NCI-H82 treated with DMSO at 0.1 percent for 48 hours (cell line): ENCODE measurements around the gene FAM161A.
"Not testable (repeated sequence)": the region's sequence is repeated elsewhere in the genome, so short reads cannot be mapped to it uniquely, and the experiment has no call there.

Source experiments
- DNase-seq: peaks from one replicate; lab custom pipeline; 2025; ENCODE audit not compliant: unreplicated experiment; lab: John Stamatoyannopoulos, UW

The FAM161A gene, protein sequence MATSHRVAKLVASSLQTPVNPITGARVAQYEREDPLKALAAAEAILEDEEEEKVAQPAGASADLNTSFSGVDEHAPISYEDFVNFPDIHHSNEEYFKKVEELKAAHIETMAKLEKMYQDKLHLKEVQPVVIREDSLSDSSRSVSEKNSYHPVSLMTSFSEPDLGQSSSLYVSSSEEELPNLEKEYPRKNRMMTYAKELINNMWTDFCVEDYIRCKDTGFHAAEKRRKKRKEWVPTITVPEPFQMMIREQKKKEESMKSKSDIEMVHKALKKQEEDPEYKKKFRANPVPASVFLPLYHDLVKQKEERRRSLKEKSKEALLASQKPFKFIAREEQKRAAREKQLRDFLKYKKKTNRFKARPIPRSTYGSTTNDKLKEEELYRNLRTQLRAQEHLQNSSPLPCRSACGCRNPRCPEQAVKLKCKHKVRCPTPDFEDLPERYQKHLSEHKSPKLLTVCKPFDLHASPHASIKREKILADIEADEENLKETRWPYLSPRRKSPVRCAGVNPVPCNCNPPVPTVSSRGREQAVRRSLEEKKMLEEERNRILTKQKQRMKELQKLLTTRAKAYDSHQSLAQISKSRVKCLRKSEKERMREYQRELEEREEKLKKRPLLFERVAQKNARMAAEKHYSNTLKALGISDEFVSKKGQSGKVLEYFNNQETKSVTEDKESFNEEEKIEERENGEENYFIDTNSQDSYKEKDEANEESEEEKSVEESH

GRCh38 chr2:61853847-61854563 lies at the start of gene FAM161A:
Gene FAM161A (minus strand): TSS chr2:61854060. CDS start chr2:61854041, 19 bp downstream.
- peak; percentile 82 for DNase-seq

DNA sequence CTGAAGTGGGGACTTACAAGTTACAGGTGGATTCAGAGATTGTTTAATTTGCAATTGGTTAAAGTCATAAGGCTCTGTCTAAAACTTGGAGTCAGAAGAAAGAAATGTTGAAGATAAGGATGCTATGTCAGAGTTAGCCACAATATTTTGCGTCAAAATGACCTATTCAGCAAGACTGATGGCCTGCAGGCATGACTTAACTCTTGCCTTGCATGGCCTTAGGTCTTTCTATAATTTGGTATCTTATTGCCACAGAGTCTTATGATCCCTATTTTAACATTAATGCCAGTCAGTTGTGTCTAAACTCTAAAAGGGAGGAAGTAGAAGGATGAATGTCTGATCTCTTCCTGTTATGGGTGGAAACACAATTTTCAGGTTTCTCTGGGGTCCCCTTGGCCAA lies 46.4 kb upstream of the FAM161A start:
- DNase-seq: no peak

DNA sequence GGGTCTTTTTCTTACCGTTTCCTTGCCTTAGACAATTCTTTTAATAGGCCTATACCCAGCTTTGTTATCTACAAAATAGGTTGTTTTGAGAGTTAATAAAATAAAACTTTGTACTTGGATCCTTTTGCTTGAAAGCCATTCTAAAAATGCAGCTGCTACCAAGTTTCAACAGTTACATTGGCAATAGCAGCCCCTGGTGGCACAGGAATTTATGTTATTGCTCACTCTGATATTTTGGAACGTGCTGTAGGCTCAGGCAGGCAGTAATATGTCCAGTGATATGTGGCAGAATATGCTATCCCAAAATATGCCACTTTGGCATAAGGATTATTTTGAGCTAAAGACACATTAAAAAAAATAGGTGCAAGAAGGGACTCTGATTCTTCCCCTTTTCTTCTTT lies 45.0 kb upstream of the FAM161A start:
- no peak for DNase-seq

- DNase-seq: peak; percentile 68
These were observed 34.6 kb upstream of the FAM161A start, which contains the start of gene CCT4 for GRCh38 chr2:61888267-61889055. Gene CCT4 (minus strand): TSS chr2:61888656. CDS start chr2:61888507, 149 bp downstream.

DNA sequence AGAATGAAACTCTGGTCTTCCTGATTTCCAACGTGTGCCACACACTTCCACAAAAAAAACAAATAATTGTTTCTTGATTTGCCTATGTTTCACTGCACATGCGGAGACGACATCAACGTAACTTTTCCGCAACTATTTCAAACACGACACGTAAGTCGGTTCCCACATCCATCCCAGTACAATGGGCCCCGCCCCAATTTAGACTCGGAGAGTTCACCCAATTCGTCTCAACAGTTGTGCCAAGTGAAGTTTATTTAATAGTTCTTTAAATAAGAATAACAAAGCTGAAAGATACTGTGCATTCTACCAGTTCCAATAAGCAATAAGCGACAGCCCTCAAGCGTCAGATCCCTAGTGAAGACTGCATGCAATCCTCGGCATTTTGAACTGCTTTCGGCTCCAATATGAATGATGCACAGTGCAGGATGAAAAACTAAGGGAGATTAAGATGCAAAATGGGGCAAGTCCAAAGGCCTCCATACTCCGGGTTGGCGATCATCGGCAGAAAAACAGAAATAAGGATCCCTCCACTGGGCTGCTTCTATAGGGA lies 33.9 kb upstream of the FAM161A start:
- no peak for DNase-seq

DNA sequence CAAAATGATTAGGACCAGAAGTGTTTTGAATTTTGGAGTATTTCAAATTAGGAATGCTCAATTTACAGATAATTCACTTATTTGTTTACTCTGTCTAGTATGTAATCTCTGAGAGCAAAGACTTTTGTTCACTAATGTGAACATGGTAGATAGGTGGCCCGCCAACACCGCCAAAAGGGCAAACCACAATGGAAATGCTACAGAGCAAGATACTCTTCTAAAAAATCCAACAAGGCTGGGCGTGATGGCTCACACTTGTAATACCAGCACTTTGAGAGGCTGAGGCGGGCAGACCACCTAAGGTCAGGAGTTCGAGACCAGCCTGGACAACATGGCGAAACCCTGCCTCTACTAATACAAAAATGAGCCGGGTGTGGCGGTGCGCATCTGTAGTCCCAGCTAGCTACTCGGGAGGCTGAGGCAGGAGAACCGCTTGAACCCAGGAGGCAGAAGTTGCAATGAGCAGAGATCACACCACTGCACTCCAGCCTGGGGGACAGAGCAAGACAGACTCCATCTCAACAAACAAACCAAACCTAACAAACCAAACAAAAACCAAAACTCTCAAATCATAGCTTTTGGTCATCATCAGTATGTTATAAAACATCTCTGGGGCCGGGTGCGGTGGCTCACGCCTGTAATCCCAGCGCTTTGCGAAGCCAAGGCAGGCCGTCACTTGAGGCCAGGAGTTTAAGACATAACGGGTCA lies 32.2 kb upstream of the FAM161A start:
- DNase-seq: no peak

GRCh38 chr2:61882850-61883249 lies 29.0 kb upstream of the FAM161A start:
- DNase-seq: no peak

DNA sequence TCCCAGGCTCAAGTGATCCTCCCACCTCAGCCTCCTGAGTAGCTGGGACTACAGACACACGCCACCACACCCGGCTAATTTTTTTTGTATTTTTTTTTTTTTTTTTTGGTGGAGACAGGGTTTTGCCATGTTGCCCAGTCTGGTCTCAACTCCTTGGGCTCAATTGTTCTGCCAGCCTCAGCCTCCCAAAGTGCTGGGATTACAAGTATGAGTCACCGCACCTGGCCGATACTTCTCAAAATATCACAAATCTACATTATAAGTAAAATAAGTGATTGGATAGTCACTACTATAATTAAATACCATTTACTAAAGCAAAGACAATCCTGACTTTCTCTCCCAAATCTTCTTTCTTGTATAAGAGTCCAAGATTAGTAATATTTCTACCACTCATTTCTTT lies 25.5 kb upstream of the FAM161A start:
- not testable (repeated sequence) for DNase-seq

- DNase-seq: no peak
These were observed 24.9 kb upstream of the FAM161A start for GRCh38 chr2:61878761-61879160.

DNA sequence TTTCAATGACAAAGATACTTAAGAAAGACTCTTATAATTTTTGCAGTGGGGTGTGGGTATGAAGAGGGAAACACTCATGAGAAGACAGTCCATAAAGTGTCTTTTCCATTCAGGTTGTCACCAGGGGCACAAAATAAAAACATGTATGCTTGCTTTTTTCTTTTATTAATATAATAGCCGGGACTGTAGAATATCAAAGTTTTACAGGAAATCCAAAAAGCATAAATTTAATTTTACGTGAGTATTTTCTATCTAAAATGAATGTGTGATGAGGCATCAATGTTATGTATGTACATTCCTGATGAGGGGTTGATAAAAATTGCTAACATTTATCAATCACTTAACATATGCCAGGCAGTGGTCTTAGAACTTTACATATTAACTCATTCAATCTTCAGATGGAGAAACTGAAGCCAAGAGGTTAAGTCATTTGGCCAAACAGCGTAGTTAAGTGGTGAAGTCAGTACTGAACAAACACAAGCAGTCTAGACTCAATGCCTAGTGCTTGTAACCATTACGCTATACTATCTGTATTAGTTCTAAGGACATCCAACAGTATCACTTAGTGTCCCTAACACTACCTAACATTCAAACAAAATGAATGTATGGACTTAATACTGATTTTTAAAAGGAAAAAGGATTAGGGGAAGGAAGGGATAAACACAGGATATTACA lies 23.8 kb upstream of the FAM161A start:
- DNase-seq: no peak

DNA sequence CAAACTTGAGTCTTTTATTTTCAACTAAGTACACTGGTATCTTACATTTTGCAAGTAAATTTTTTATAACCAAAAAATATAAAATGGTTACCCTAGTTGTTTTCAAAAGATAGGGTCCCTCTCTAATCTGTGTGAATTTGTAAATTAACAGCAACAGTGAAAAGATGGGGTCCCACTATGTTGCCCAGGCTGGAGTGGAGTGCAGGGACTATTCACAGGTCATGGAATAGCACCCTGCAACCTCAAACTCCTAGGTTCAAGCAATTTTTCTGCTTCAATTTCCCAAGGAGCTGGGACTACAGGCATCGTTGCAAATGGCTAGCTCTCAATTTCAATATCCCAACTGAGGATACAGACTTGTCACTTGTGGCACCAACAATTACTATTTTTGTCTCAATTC lies 22.5 kb upstream of the FAM161A start:
- DNase-seq: no peak

DNA sequence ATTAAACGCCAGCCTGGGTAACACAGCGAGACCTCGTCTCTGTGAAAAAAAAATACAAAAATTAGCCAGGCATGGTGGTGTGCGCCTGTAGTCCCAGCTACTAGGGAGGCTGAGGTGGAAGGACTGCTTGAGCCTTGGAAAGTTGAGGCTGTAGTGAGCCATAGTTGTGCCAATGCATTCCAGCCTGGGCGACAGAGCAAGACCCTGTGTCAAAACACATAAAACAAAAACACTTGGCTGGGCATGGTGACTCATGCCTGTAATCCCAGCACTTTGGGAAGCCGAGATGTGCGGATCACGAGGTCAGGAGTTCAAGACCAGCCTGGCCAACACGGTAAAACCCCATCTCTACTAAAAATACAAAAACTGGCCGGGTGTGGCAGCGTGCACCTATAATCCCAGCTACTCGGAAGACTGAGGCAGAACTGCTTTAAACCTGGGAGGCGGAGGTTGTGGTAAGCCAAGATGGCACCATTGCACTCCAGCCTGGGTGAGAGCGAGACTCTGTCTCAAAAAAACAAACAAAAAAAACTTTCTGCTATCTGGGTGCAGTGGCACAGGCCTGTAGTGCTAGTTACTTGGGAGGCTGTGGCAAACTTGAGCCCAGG lies 12.7 kb upstream of the FAM161A start:
- DNase-seq: not testable (repeated sequence)

DNA sequence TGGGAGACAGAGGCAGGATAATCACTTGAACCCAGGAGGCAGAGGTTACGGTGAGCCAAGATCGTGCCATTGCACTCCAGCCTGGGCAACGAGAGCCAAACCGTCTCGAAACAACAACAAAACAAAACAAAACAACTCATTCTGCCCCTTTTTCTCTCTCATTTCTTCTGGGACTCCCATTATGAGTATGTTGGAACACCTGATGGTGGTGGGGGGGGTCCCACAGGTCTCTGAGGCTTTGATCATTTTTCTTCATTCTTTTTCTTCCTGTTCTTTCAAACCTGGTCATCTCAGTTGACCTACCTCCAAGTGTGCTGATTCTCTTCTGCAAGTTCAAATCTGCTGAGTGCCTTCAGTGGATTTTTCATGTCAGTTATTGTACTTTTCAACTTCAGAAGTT lies 8.2 kb upstream of the FAM161A start:
- no peak for DNase-seq

DNA sequence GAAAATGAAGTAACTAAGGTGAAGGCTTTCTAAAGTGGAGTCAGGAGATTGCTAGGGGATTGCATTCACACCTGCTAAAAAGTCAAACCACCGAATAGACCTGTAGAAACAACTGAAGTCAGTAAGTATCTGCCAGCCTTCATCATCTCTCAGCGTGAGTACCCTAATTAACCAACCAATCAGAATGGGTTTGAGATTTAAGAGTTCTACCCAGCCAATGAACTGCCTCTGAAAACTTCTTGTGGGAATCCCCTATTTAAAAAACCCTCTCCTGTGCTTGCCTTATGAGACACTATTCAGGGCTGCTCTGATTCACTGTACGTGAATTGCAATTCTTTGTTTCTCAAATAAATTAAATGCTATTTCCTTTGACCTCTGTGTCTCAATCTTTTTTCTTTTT lies 3.4 kb upstream of the FAM161A start:
- no peak for DNase-seq

GRCh38 chr2:61855318-61855613 lies 1.4 kb upstream of the FAM161A start:
- DNase-seq: no peak

DNA sequence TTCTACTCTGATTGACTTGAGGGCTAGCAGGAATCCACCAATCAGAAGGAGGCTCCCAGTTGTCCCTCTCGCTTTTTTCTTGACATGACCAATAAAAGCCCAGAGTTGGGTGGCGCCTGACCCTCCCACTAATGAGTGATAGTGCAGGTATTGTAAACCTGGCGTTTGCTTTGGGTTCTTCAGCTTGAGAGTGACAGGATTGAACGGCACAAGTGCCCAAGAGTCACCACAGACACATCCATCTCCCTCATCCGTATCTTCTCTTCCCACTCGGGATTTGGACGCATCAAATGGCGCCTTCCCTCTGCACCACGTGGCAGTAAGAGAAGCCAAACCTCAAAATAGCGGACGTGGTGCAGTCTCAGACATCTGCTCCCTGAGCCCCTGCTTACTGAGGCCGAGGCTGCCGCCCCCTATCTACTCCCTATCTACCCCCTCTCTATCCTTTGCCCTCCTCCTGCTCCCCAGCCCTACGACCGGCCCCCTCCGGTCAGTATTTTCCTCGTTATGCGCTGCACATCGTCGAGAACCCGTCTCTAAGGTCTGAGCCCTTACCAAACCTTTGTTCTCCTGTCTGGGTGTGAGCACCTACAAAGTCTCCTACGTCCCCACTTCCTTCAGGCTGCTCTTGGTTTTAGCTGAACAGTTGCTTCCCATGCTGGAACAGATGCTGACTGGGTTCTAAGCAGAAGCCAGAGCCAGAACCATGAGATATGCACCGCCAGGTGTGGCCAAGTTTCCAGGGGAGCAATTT lies 881 bp upstream of the FAM161A start:
- peak; percentile 98 for DNase-seq

- peak; percentile 68 for DNase-seq
These were observed 594 bp downstream of the FAM161A start for GRCh38 chr2:61853086-61853846.

GRCh38 chr2:61851270-61851669 lies 2.6 kb downstream of the FAM161A start:
- not testable (repeated sequence) for DNase-seq
